Stimulated activated CD8-positive, alpha-beta memory T cell treated with anti-CD3 and anti-CD28 coated beads, Interleukin-12 subunit alpha, Interleukin-12 subunit beta, amount 100 ng/mL, for 4 hours (primary cell): ENCODE measurements around the gene TECR.

Experiments
- DNase-seq: peaks from one replicate; pipeline ENCODE4 v3.0.0-alpha.2; 2020; ENCODE audit warnings: low read depth

The TECR gene

DNA sequence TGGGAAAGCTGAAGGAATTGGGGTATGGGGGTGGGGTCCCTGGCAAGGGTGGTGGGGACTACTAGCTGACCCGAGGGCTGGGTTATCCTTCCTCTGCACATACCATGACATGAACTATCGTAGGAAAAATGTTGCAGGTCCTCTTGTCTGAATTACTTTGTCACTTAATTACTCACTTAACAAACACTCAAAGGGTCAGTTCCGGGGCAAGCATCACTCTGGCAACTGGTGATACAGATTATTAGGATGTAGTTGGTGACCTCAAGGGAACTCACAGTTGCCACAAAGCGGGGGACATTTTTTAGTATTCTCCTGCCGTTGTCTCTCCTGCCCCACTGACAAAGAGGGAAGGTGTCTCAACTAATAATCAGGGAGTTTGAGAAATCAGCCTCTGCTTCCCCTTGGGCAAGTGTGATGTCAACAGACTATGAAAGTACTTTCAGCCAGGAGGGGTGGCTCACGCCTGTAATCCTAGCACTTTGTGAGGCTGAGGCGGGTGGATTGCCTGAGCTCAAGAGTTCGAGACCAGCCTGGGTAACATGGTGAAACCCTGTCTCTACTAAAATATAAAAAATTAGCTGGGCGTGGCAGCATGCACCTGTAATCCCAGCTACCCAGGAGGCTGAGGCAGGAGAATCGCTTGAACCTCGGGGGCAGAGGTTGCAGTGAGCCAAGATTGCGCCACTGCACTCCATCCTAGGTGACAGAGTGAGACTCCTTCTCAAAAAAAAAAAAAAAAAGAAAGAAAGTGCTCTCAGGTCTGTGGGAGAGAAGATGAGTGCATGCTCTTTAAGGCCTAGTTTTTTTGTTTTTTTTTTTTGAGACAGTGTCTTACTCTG is 21.5 kb upstream of the TECR start:
- no peak for DNase-seq

DNA sequence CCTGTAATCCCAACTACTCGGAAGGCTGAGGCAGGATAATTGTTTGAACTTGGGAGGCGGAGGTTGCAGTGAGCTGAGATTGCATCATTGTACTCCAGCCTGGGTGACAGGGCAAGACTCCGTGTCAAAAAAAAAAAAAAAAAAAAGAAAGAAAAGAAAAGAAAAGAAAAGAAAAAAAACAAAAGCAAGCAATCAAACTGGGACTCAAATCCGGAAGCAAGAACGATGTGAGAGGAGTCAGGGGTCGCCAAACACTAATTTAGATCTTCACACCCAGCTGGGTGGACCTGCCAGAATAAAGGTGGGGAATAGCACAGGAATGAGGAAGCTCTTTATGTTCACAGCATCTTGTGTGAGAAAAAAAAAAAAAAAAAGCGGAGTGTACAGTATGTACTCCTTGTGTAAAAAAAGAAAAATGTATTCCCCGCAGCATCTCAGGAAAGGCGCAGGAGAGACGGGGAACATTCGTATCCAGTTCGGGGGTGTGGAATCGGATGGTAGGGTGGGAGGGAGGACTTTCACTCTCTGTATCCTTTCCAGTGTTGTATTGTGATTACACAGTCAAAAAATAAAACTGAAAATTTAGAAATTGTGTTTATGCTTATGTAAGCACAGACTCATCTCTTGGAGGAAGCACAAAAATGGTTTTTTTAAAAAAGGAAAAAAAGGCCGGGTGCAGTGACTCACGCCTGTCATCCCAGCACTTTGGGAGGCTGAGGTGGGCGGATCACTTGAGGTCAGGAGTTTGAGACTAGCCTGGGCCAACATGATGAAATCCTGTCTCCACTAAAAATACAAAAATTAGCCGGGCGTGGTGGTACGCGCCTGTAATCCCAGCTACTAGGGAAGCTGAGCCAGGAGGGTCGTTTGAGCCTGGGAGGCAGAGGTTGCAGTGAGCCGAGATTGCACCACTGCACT is 18.8 kb upstream of the TECR start:
- DNase-seq: no peak

DNA sequence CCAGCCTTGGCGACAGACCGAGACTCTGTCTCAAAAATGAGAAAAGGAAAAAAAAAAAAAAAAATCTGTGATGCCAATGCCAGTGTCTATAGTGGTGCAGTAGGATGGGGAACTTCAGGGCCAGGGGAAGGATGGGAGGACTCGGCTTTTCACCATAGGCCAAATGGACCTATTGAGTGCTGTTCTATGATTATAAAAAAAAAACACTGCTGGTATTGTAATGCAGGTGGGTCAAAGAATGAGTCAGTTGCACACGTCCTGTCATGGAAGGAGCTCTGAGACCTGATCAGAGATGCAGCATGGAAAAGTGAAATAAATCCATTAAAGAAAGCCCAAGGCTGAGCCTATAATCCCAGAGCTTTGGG is 18.2 kb upstream of the TECR start:
- DNase-seq: no peak

DNA sequence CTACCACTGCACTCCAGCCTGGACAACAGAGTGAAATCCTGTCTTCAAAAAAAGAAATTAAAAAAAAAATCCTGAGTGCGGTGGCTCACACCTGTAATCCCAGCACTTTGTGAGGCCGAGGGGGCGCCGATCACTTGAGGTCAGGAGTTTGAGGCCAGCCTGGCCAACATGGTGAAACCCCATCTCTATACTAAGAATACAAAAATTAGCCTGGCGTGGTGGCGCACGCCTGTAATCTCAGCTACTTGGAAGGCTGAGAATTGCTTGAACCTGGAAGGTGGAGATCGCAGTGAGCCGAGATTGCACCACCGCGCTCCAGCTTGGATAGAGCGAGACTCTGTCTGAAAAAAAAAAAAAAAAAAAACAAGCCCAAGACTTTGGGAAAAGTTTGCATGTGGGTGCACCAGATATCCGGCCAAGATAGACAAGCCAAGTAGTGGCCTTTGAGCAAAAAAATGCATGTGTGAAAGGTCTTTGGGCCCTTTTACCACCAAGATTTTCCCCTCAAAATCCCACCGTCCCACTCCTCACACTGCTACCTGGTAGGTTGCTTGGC is 16.9 kb upstream of the TECR start:
- no peak for DNase-seq

DNA sequence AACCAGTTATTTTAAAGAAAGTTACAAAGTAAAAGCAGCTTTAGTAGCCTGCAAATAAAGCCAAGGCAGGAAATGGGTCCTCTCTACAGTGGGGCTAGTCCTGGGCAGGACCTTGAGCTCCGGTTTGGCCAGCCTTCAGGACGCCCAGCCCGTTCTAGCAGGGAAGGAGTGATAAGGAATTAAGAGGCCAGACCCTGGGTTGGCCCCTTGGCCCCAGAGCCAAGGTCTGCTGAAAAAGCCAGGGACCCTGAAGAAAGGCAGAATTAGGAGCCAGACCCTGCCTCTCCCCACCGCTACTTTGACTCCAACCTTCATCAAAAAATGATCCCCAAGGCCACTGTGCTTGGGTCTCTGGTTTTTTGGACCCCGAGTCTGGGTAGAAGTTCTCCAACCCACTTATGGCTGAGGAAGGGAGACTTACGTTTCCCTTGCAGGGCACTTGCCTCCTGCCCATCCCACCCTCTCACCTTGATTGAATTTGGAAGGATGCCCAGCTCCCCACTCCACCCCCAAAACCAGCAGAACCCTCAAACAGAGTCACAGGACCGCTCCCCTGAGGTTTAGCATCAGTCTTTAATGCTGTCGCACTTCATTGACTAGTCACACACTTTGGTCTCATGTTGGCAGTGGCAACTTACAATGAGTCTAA is 15.1 kb upstream of the TECR start:
- no peak for DNase-seq

DNA sequence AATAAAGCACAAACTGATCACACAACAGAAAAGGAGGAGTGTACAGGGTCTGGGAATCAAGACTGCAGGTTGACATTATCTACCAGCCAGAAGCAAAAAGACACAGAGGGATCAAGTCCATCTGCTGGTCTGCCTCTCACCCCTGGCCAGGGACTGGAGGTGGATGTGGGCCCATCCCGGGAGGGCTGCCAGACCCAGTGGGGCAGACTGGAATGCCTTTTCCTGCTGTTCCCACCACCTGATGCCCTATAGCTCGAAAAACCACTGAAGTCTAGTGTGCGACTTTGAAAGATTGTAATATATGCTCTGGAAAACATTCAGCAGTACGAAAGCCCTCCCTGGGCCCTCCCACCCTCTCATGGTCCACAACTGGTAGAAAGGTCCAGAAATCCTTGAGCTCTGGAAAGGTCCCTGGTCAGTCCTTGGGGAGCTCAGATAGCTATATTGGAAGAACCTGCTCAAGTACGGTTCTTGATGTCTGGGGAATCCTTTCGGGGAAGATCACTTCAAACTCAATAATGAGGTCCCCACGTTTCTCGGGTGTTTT is 13.8 kb upstream of the TECR start:
- DNase-seq: no peak

DNA sequence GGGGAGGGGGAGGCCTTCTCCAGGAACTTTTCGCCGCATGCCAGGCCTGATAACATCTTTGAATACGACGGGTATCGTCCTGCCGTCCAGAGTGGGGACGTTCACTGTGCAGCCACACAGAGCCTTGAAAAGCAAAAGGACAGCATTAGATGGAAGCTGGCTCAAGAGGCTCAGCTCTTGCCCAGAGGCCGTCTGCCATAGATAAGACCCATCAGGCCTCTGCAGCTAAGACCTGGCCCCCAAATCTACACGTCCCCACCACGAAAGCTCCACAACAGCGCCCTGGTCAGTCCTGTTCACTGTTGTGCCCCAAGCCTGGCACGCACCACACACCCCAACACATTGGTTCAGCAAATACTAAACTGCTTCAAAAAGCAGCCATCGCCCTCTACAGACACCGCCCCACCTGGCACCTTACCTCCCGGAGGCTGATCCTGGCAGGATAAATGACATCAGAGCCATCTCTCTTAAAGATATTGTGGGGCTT is 13.3 kb upstream of the TECR start:
- DNase-seq: no peak

DNA sequence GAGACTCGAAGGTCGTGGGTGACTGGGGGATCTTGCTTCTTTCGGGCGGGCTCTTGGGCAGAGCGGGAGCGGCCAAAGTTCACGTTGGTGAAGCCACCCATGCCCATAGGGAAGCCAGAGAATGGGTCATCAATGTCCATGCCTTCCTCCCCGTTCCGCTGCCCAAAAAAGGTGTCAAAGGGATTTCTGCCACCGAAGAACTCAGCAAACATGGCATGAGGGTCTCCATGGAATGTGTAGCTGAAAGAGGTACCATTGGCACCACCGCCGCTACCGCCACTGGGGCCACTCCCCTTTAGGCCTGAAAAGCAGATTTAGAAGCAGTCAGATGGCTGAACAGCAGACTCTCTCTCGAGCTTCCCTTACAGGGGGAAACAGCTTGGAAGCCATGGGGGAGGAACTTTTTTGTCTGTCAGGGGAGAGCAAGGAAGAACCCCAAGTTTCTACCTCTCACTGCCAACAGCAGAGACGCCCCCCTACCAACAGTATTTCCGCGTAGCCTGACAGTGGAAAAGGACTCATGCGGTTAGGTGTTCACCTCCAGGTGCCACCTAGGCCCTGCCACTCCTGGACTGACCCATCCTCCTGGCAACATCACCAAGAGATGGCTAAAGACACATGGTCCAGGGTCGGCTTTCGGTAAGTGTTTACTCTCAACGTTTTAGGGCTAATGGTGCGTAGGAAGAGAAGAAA is 12.5 kb upstream of the TECR start:
- DNase-seq: no peak

DNA sequence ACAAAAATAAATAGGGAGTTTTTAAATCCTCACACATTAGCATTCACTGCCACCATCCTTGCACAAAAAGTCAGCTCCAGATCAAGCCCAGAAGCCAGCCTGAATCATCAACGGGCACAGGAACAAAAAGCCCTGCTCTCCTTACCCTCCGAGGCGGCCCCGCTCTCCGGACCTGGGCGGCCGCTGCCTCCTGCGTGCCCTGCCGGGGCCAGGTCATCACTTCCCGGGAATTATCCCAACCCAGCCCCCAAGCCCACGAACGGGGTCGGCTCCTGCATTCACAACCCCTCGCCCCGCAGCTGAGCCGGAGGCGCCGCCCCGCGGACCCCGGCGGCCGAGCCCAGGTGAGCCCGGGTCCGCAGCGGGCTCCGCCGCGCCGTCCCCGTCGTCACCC is 12.0 kb upstream of the TECR start:
- DNase-seq: no peak

DNA sequence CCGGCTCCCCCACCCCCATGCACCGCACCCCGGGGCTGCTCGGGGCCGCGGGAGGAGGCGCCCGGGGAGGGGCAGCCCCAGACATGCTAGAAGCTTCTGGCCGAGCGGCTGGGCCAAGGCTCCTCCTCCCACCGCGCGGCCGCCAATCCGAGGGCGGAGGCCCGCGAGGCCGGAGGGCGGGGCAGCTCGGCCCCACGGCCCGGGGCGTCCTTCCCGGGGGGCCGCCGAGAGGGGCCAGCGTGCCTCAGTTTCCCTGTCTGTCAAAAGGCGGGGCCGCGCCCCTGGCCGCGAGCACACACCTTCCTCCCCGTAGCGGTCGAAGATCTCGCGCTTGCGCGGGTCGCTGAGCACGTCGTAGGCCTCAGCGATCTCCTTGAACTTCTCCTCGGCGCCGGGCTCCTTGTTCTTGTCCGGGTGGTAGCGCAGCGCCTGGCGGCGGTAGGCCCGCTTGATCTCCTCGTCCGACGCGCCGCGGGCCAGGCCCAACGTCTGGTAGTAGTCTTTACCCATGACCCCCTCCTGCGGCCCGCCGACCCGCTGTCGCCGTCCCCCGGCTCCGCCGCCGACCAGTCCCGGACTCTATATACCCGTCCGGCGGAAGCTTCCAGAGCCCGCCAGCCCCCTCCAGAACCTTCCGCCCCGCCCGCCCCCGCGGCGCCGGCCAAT is 11.4 kb upstream of the TECR start, which contains the start of gene DNAJB1:
DNAJB1 (minus strand) TSS at position 558 of the 666 bp plus-strand sequence; CDS start at position 510, 48 bp downstream.
- DNase-seq: peak; percentile 56

DNA sequence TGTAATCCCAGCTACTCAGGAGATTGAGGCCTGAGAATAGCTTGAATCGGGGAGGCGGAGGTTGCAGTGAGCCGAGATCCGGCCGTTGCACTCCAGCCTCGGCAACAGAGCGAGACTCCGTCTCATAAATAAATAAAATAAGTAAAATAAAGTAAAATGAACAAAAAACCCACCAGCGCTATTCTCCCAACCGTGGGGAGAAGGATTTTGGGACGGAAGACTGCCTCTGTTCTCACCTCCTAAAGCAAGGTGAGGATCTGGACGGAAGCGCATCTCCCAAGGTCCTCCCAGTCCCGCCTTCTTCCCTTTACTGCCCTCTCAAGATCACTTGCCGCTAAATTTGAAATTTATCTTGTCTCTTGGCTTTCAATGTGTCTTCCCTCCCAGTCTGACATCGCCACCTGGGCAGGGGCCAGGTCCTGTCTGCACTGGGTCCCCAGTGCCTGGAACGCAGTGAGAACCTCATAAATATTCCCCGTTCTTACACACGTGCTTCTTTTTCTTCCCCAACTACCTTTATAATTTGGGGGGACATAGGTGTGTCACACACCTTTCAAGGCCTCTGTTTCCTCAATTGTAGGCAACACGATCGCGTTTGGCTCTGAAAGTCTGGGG is 10.0 kb upstream of the TECR start:
- DNase-seq: no peak

DNA sequence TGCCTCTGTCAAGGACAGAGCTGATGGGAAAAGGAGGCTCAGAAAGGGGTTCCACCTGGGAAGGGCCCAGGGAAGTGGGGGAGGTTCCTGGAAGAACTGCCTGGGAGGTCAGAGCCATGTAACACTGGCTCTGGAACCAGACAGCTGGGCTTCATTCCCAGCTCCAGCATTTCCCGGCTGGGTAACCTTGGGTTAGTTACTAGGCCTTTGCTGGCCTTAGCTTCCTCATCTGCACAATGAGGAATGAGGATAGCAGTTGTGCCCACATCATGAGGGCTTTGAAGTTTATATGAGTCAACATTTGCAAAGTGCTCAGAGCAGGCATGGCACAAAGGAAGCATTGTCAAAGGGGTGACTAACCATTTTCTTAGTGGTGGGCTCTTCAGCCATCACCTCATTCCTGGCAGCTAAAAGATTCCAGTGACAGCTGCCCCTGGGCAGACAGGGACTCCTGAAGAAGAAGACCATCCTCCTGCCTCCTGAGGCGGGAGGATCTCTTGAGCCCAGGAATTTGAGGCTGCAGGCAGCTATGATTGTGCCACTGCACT is 9.5 kb upstream of the TECR start:
- no peak for DNase-seq

DNA sequence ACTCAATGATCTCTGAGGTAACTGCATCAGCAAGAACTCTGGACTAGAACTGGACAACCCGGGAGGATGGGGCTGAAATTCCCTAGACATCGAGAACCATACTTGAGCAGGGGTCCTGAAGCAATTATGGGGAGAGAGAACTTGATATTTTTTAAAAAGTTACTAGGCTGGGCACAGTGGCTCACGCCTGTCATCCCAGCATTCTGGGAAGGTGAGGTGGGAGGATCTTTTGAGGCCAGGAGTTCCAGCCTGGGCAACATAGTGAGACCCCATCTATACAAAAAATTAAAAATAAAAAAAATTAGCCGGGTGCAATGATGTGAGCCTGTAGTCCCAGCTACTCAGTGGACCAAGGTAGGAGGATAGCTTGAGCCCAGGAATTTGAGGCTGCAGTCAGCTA is 8.9 kb upstream of the TECR start:
- no peak for DNase-seq

DNA sequence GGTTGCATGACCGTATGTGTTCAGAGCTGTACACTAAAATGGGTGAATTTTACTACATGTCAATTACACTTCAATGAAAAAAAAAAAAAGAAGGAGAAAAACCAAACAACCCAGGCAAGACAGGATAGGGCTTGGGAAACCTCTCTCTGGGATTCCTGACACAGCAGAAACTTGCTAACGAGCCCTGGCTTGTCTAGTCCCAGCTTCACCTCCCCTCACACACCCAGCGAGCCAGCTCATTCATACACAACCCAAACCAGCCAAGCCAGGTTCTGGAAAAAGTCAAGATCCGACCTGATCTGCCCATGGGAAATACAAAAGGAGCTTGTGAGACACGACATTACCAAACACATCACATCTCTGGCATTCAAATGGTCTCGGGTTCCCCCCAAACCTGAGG is 3.7 kb upstream of the TECR start:
- no peak for DNase-seq

DNA sequence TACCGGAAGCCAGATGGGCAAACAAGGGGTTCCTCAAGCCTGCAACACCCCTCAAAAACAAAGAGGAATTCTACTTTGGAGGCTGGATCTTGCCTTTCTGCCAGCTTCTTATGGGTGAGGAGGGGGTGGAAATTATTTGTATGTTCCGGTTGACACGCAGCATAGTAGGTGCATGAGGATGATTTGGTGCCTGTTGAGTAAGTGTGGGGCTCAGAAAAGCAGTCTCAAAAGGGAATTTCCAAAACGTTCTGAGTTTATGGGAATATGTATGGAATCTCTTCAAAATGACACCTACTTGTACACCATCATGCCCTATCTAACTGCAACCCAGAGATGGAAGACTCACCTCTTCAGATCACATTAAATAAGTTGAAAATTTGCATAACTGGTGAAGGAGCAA is 3.0 kb upstream of the TECR start:
- DNase-seq: no peak

DNA sequence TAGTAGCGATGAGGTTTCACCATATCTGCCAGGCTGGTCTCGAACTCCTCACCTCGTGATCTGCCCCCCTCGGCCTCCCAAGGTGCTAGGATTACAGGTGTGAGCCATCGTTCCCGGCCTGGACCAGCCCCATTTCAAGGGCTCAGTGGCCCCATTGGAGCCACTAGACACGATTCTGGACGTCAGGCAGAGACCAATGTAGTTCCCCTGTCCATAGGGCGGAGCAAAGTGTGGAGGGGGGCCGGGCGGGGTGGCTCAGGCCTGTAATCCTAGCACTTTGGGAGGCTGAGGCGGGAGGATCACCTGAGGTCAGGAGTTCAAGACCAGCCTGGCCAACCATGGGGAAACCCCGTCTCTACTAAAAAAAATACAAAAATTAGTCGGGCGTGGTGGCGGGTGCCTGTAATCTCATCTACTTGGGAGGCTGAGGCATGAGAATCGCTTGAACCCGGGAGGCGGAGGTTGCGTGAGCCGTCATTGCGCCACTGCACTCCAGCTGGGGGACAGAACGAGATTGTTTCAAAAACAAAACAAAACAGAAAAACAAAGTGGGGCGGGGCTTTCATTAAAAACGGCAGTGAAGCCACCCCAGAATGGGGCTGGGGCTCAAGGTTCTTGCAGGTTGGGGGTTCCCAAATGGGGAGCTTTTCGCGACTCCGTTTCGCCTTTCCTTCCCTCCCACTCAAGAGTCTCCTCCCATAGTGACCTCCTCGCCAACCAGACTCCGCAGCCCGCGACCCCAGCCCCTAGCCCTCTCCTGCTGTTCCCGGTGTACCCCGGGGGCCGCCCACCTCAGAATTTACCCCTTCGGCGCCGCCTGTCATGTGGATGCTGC is 758 bp upstream of the TECR start:
- no peak for DNase-seq

DNA sequence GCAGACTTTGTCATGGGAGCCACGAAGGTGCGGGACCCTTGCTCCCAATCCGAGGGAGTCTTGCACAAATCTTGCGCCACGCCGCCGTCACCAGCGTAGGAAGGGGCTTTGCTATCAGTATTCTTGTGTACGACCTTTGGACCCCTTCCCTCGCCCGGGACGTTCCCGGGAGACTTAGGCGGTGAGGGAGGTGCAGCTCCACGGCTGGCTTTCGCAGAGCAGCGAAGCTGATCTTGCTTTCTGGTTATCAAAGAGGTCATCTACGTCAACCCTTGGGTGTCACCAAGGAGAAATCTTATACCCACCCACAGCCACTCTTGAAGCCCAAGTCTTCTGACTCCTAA is 583 bp downstream of the TECR start:
- DNase-seq: no peak

DNA sequence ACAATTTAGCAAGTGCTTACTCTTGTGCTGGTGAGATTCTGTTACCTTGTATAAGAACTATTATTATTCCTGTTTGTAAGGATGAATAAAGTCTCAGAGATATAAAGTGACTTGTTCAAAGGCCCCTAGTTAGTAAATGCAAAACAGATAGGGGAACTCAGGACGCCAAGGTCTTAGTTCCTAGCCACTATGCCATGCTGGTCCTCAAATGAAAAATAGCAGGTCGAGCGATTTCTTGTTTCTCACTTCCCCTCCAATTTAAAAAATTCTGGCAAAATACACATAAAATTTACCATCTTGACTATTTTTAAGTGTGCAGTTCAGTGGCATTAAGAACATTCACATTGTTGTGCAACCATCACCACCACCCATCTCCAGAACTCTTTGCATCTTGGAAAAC is 1.1 kb downstream of the TECR start:
- no peak for DNase-seq

DNA sequence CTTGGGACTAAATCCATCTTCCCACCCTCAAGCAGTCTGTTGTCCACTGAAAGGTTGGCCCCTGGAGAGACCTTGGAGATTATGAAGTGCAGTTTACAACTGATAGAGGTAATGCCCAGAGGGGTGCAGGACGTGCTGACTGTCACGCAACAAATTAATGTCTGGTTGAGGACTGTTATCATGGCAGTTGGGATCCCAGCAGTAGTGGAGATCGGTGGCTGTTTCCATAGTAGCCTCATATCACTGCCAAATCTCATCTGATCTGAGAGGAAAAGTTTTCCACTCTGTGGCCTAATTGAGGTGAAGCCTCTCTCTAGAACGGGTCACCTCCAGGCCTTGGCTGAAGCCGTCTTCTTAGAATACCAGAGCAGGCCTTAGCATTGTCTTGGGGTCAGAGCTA is 4.1 kb downstream of the TECR start:
- no peak for DNase-seq
